GM19463 (cell line): ENCODE measurements around the gene PAX3.
A peak's percentile ranks its signal among the peaks of the same experiment; 100 is the strongest.

Source experiments
- ATAC-seq: cut with Tn5 transposase; IDR thresholded peaks from one replicate; pipeline ENCODE4 v1.9.1; 2021; ENCODE audit warnings: mild to moderate bottlenecking, moderate library complexity; ENCODE audit not compliant: unreplicated experiment

The PAX3 gene

DNA sequence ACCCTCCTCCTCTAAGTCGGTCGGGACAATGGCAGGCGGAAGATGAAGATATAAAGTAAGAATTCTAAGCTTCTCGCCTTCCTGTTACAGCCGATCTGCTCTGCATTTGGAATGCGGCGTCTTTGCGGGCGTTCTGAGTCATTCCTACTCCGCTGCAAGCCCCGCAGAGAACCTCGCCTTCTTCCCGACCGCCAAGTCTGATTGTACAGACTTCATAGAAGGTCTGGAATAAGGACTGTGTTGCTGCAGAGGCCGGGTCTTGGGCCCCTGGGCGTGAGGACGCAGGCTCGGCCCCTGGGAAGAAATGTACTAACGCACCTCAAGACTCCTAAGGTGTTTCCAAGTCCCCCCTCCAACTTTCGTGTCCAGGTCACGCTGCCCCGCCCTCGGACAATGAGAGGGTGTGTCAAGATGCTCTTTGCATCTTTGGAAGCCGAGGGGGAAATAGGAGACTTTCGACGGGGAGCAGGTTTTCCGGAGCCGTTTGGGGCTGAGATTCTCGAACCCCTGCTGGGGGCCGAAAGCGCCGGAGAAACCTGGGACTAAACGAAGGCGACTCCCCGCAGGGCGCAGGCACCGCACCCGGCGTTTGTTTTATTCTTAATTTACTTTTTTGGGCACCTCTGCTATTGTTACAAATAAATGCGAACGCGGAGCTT, 12.7 kb upstream of the PAX3 start:
- ATAC-seq = no peak

- ATAC-seq = no peak
Measured at GRCh38 chr2:222310747-222311318, 12.0 kb upstream of the PAX3 start.

GRCh38 chr2:222309766-222310165, 11.0 kb upstream of the PAX3 start:
- ATAC-seq = no peak

- no peak for ATAC-seq
Measured at GRCh38 chr2:222309361-222309760, 10.6 kb upstream of the PAX3 start.

GRCh38 chr2:222307978-222308730, 9.4 kb upstream of the PAX3 start:
- no peak for ATAC-seq

DNA sequence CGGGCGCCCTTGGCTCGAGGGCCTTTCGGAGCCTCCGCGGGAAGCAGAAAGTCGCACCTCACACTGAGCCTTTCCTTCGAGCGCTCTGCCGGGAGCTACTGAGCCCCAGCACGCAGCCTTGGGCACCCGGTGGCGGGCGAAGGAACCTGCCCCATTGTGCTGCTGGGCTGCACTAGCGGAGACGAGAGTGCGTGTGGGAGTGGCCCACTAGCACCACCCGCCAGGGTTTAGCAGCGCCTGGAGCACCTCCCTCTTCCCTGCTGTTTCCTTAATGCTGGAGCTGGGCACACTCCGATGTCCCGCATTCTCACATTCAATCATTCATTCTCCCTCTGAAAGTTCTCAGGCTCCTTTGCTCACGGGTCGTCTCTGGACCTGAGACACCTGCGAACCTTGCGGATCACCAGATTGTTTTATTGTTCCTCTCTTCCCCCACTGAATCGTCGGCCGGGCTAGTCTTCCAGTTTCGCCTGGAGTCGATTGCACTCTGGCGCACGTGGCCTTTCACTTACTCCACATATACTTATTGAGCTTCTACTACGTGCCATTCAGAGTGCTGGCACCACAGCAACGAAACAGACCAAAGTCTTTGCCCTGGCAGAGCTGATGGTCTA, 8.5 kb upstream of the PAX3 start:
- ATAC-seq = peak; percentile 28

DNA sequence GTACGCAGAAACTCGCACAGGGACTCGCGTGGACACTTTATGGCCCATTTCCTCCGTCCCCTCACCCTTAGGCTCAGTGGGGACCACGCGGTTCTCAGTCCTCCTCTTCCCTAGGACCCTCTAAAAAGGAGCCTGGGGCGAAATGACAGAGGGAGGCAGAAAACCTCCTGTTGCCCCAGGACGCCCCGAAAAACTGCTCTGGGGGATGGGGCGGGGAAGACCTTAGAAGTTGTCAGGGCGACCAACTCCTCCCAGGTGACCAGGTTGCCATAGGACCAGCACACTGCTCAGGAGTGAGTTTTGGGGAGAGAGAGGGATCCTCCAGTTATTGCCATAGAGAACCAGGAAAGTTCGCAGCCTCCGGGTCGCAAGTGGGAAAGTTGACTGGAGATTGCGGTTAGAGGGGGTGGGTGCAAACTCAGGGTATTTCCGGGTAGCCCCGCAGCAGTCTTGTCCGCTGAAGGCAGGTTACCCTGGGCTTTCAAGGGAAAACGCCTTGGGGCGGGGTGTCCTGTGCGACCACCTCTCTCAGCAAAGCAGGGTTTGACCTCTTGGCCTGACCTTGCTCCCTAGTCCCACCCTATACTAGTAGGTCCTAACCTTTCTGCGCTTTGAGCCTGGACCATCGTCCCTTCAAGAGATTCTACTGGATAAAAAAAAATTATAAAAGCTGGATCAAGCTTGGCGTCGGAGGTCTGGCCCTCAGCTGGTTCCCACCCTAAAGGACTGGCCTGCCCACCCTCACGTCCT, 7.8 kb upstream of the PAX3 start:
- ATAC-seq = no peak

DNA sequence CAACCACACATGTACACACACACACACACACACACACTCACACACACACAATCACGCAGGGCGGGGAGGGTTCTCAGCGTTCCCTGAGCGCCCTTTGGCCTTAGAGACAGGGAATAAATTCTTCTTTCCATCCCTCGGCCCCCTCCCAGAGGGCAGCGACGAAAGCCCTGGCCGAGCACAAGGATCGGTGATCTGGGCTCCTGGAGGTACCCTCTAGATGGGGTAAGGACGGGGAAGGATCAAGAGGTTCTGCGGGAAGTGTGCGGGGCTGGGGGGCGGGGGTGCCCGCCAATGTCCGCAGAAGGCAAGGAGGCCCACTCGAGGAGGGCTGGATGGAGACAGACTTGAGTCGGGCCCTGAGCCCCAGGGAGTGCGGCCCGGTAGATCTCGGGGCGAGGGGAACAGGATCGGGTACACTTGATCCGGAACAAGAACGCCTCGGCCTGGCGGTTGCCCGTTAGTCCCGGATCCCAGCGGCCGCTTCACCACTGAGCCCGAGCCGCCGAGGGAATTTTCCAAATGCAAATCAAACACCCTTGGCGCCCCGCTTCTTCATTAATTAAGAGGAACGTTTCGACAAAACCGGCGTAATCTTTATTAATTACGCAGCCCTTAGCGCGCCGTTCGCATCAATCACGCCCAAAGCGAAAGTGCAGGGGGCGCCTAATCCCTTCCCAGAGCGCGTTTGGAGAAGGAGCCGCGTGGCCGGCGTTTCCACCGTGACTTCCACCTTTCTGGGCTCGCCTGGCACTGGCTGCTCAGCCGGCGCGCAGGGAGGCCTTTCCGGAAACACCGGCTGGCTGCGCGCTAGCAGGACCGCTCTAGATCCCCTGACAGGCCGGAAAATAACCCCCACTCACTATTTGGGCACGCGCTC, 7.0 kb upstream of the PAX3 start:
- ATAC-seq = no peak

- peak; percentile 25 for ATAC-seq
Measured at GRCh38 chr2:222304737-222305515, 6.1 kb upstream of the PAX3 start.

DNA sequence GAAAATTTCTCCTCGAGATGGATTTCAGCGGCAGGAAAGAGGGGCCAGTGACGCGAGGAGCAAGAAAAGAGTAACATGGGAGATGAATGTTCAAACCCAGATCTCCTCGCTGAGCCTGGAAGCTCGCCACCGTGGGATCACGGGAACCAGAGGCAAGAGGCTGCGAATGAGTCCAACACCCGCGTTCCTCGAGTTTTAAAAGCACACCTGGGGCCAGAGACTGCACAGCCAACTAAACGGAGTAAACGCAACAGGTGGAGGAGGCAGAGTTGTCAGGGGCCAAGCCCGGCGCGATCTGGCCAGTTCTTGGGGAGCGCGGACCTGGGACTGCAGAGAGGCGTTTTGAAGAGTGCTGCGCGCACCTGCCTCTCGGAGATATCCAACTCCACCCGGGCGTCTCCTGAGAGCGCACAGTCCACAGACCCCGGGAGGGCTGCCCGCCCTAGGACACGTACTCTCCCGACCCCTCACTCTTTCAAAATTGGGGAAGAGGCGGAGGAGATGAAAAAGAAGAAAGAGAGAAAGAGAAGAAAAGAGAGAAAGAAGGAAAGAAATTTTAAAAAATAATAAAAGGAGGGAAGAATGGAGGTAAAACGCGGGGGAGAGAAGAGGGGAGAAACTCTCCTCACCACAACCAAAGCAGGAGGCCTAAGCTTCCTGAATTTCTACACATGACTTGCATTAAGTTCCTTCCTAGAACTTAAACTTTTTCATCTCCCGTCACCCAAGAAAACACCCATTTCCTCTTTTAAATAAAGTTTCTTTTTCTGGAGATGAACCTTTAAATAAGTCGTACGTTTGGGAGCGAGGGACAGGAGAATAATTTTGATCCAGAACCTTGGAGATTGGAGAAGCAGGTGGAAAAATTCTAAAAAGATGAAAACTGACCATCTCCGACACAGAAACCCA, 5.3 kb upstream of the PAX3 start:
- no peak for ATAC-seq

DNA sequence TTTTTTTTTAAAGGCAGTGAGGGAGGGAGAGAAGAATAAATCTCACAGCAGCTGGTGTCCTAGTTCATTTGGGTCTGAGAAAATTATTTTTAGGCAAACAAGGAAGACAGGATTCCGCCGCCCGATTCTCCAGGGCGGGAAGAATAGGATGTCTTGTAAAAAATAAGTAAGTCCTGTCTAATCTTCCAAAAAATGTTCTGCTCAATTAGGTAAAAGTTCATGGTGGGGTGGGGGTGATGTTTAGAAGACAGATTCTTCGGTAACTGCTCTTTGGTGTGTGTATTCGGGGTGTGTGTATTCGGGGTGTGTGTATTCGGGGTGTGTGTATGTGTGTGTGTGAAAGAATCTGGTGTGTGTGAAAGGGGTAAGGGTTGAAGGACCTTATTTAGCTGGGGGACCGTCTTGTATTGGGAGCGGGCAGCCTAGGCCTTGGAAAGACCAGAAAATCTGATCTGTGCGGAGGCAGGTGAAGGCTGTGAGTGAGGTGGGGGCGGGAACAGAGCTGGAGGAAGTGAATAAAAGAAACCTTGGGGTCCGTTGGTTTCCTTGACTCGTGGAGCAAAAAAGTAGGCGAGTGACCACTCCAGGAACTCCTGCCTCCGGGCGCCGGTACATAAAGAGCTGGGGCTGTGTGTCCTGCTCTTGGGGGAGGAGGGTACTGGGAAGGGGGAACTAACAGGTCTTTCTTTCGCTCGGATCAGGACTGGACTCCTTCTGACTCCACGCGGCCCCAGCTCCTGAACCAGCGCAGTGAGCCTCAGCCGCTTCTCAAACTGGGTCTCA, 4.4 kb upstream of the PAX3 start:
- ATAC-seq = no peak

- no peak for ATAC-seq
Measured at GRCh38 chr2:222302178-222303018, 3.6 kb upstream of the PAX3 start.

DNA sequence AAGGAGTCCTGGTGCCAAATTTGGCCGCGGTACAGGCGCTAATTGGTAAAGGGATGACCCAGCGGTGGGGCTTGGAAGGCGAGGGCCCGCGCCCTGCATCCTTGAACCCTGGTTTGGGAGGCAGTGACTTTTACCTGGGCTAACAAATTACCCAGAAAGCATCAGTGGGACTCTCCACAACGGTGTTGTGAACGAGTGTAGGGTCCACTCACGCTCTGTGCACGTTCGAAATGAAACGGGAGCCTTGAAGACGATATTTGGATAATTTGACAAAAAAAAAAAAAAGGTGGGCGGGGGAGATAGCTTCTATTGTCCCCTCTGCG, 3.0 kb upstream of the PAX3 start:
- ATAC-seq = no peak

DNA sequence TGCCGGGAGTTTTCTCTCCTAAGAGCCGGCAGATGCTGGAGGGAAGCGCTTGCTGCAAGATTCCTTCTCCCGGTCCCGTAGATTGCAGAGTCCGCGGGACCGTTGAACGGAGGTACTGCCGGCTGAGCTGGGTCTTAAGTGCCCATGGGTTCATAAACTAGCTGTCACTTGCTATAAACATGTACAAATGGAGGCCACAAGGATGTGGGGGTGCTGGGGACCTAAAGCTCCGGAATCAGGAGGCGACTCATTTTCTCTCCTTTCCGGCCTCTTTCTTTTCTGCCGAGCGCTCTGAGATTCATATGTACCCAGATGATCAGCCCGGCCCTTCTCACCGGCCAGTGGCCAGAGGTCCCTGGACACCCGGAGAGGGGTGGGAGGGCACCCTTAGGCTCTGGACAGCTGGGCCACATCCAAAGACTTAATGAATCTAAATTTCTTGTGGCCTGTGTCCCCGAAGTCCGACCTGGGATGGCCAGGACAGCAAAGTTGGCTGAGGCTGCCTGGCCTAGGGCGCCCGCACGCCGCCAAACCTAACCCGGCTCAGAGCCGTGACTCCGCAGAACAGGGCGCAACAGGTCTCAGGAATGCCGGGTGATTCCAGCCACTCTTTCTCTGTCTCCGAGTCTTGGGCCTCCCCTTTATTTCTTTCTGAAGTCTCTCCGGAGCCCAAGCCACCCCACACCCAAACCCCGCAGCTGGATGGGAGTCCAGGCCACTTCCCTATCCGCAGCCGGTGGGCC, 2.4 kb upstream of the PAX3 start:
- no peak for ATAC-seq

- ATAC-seq = no peak
Measured at GRCh38 chr2:222300726-222301052, 1.9 kb upstream of the PAX3 start.
